H1 (cell line): Measurements from ENCODE around the gene GAD2. TPM values are rescaled to one million over a fixed set of nuclear protein-coding genes. Genes with fewer than 3 reads are reported as not detected.

Source experiments
- polyA plus RNA-seq, 7 experiments: library from polyadenylated mRNA; depleted of rRNA in 3 of 7; stranded (reverse) in 5 of 7; unstranded in 2 of 7; fragments of >200 nt in 5 of 7; fragments of 200-250 nt in 2 of 7; gene quantifications; 1 replicate in 5 of 7; 2 replicates in 1 of 7; 4 replicates in 1 of 7; pipeline versions ENCODE4 v1.2.1 to v1.2.3, GENCODE V29; 2011 to 2013; ENCODE audit warnings: missing spikeins in 2 of 7, mixed read lengths in 2 of 7
- total RNA-seq: library from RNA; stranded (reverse); fragmentation: NEBNext Ultra II Directional; extraction: Animal tissue kit (Norgen Biotek cat#: 25700); gene quantifications from 2 replicates; pipeline ENCODE4 v1.2.1, GENCODE V29; 2021
- TF ChIP-seq, protein P1 (sequence below): fragments of 300-600 bp; sonication (generic); IDR thresholded peaks from 2 replicates; pipeline ENCODE4 v1.7.1; 2012; ENCODE audit warnings: low read length, moderate library complexity, mild to moderate bottlenecking, inconsistent platforms; ENCODE audit not compliant: insufficient replicate concordance

The GAD2 gene
- total and polyA plus RNA-seq, 2 of the 8 experiments (the other 6 are each of a cell fraction or from before 2014, with no cell fraction given), result 0.30 to 0.47 TPM

GRCh38 chr10:26214004-26214403, 2.6 kb upstream of the GAD2 start (continued):
- TF ChIP-seq, protein P1, sequence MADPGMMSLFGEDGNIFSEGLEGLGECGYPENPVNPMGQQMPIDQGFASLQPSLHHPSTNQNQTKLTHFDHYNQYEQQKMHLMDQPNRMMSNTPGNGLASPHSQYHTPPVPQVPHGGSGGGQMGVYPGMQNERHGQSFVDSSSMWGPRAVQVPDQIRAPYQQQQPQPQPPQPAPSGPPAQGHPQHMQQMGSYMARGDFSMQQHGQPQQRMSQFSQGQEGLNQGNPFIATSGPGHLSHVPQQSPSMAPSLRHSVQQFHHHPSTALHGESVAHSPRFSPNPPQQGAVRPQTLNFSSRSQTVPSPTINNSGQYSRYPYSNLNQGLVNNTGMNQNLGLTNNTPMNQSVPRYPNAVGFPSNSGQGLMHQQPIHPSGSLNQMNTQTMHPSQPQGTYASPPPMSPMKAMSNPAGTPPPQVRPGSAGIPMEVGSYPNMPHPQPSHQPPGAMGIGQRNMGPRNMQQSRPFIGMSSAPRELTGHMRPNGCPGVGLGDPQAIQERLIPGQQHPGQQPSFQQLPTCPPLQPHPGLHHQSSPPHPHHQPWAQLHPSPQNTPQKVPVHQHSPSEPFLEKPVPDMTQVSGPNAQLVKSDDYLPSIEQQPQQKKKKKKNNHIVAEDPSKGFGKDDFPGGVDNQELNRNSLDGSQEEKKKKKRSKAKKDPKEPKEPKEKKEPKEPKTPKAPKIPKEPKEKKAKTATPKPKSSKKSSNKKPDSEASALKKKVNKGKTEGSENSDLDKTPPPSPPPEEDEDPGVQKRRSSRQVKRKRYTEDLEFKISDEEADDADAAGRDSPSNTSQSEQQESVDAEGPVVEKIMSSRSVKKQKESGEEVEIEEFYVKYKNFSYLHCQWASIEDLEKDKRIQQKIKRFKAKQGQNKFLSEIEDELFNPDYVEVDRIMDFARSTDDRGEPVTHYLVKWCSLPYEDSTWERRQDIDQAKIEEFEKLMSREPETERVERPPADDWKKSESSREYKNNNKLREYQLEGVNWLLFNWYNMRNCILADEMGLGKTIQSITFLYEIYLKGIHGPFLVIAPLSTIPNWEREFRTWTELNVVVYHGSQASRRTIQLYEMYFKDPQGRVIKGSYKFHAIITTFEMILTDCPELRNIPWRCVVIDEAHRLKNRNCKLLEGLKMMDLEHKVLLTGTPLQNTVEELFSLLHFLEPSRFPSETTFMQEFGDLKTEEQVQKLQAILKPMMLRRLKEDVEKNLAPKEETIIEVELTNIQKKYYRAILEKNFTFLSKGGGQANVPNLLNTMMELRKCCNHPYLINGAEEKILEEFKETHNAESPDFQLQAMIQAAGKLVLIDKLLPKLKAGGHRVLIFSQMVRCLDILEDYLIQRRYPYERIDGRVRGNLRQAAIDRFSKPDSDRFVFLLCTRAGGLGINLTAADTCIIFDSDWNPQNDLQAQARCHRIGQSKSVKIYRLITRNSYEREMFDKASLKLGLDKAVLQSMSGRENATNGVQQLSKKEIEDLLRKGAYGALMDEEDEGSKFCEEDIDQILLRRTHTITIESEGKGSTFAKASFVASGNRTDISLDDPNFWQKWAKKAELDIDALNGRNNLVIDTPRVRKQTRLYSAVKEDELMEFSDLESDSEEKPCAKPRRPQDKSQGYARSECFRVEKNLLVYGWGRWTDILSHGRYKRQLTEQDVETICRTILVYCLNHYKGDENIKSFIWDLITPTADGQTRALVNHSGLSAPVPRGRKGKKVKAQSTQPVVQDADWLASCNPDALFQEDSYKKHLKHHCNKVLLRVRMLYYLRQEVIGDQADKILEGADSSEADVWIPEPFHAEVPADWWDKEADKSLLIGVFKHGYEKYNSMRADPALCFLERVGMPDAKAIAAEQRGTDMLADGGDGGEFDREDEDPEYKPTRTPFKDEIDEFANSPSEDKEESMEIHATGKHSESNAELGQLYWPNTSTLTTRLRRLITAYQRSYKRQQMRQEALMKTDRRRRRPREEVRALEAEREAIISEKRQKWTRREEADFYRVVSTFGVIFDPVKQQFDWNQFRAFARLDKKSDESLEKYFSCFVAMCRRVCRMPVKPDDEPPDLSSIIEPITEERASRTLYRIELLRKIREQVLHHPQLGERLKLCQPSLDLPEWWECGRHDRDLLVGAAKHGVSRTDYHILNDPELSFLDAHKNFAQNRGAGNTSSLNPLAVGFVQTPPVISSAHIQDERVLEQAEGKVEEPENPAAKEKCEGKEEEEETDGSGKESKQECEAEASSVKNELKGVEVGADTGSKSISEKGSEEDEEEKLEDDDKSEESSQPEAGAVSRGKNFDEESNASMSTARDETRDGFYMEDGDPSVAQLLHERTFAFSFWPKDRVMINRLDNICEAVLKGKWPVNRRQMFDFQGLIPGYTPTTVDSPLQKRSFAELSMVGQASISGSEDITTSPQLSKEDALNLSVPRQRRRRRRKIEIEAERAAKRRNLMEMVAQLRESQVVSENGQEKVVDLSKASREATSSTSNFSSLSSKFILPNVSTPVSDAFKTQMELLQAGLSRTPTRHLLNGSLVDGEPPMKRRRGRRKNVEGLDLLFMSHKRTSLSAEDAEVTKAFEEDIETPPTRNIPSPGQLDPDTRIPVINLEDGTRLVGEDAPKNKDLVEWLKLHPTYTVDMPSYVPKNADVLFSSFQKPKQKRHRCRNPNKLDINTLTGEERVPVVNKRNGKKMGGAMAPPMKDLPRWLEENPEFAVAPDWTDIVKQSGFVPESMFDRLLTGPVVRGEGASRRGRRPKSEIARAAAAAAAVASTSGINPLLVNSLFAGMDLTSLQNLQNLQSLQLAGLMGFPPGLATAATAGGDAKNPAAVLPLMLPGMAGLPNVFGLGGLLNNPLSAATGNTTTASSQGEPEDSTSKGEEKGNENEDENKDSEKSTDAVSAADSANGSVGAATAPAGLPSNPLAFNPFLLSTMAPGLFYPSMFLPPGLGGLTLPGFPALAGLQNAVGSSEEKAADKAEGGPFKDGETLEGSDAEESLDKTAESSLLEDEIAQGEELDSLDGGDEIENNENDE, result peak; percentile 46
